ENCODE data around the gene INTS1.

DNA sequence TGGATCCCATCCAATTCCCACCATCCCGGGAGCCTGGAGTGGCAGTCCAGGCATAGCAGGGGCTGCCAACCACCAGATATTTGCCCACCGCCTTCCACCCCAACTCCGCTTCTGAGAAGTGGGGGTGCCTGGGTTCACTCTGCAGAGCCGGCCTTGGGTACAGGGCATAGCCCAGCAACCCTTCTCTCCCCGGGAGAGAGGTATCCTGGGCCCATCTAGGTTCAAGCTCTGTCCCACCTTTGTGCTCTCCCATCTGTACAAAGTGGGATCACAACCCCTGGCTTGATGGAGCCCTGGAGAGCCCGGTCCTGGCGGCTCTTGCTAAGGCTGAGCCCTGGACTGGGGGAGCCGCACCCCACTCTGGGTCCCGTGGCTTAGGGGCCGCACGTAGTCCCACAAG lies 57.1 kb downstream of the INTS1 start:
- TF ChIP-seq, protein P1, sequence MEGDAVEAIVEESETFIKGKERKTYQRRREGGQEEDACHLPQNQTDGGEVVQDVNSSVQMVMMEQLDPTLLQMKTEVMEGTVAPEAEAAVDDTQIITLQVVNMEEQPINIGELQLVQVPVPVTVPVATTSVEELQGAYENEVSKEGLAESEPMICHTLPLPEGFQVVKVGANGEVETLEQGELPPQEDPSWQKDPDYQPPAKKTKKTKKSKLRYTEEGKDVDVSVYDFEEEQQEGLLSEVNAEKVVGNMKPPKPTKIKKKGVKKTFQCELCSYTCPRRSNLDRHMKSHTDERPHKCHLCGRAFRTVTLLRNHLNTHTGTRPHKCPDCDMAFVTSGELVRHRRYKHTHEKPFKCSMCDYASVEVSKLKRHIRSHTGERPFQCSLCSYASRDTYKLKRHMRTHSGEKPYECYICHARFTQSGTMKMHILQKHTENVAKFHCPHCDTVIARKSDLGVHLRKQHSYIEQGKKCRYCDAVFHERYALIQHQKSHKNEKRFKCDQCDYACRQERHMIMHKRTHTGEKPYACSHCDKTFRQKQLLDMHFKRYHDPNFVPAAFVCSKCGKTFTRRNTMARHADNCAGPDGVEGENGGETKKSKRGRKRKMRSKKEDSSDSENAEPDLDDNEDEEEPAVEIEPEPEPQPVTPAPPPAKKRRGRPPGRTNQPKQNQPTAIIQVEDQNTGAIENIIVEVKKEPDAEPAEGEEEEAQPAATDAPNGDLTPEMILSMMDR (conservative IDR thresholded peaks at IDR 0.05), result no peak
- TF ChIP-seq ZFX (IDR thresholded peaks at IDR 0.05), result no peak

Measured in C4-2B (cell line).